Thyroid gland (tissue), 4 donors: ENCODE measurements around the gene PDZD2.

ENCODE experiments used
- POLR2A ChIP-seq, 2 donors: fragments of 450-650 bp; IDR thresholded peaks; one replicate each; pipeline ENCODE4 v1.6.1; 2017; ENCODE audit warnings: antibody characterized with exemption in 2 of 2, mild to moderate bottlenecking in 2 of 2, moderate library complexity in 1 of 2
- TF ChIP-seq, protein P1 (sequence below), 6 experiments: fragments of 200-600 bp in 3 of 6; fragments of 450-650 bp in 3 of 6; sonication (generic) in 3 of 6; IDR thresholded peaks; one replicate each; pipeline ENCODE4 v1.5.1; 2016 to 2019; ENCODE audit warnings: antibody characterized with exemption in 6 of 6, mild to moderate bottlenecking in 2 of 6, inconsistent platforms in 1 of 6, moderate library complexity in 1 of 6

DNA sequence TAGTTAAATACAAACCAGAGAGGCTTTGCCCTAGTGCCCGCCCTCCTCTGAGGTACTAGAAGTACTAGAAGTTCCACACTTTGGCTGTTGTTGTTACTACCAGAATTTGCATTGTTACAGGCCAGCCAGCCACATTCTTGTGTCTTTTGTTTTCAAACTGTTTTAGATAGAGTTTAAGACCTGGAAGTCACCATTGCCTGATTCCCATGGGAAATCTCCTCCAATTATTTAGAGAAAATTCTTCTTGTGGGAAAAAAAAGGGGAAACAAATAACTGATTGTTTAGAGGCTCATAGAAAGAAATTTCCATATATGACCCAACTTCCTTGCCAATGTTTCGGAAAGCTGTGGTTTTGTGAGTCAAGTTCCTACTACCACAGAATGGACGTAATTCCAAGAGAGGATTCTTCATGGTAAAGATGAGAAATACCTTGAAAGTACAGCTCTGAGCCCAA is 282.9 kb downstream of the PDZD2 start:
- TF ChIP-seq, protein P1, sequence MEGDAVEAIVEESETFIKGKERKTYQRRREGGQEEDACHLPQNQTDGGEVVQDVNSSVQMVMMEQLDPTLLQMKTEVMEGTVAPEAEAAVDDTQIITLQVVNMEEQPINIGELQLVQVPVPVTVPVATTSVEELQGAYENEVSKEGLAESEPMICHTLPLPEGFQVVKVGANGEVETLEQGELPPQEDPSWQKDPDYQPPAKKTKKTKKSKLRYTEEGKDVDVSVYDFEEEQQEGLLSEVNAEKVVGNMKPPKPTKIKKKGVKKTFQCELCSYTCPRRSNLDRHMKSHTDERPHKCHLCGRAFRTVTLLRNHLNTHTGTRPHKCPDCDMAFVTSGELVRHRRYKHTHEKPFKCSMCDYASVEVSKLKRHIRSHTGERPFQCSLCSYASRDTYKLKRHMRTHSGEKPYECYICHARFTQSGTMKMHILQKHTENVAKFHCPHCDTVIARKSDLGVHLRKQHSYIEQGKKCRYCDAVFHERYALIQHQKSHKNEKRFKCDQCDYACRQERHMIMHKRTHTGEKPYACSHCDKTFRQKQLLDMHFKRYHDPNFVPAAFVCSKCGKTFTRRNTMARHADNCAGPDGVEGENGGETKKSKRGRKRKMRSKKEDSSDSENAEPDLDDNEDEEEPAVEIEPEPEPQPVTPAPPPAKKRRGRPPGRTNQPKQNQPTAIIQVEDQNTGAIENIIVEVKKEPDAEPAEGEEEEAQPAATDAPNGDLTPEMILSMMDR (IDR thresholded peaks at IDR 0.05), result no peak
- TF ChIP-seq POLR2A (IDR thresholded peaks at IDR 0.05), result no peak
